Neural cell (in vitro differentiated cells): ENCODE results near the gene CD4. TPM values are rescaled to one million over a fixed set of nuclear protein-coding genes. Genes with fewer than 3 reads are reported as not detected.

Source experiments
- H2AFZ ChIP-seq: fragments of 200-600, 300-800 bp; sonication (generic), shearing (Covaris generic); 2 replicates; pipeline ENCODE4 v1.6.0; 2014; ENCODE audit warnings: low read depth, mild to moderate bottlenecking, antibody characterized with exemption, low read length, moderate library complexity
- H3F3A ChIP-seq: fragments of 200-600 bp; shearing (Covaris generic); 2 replicates; pipeline ENCODE4 v1.6.1; 2016; ENCODE audit warnings: mild to moderate bottlenecking, moderate library complexity, mixed read lengths, antibody characterized with exemption, low read length; ENCODE audit not compliant: insufficient read depth, poor library complexity, severe bottlenecking
- H3K27ac ChIP-seq: fragments of 200-600, 300-800 bp; sonication (generic), shearing (Covaris generic); 2 replicates; pipeline ENCODE4 v1.5.1; 2014; ENCODE audit warnings: mild to moderate bottlenecking, low read length, moderate library complexity
- H3K27me3 ChIP-seq: fragments of 300-800, 200-600 bp; sonication (generic), shearing (Covaris generic); 2 replicates; pipeline ENCODE4 v1.6.0; 2014; ENCODE audit warnings: mild to moderate bottlenecking, low read depth, low read length, moderate library complexity; ENCODE audit not compliant: insufficient read depth
- H3K36me3 ChIP-seq: fragments of 300-800, 200-600 bp; sonication (generic), shearing (Covaris generic); 2 replicates; pipeline ENCODE4 v1.5.1; 2014; ENCODE audit warnings: mild to moderate bottlenecking, antibody characterized with exemption, low read length, moderate library complexity; ENCODE audit not compliant: insufficient read depth
- H3K4me2 ChIP-seq: fragments of 300-800, 200-600 bp; sonication (generic), shearing (Covaris generic); 2 replicates; pipeline ENCODE4 v1.6.0; 2014; ENCODE audit warnings: mild to moderate bottlenecking, low read length
- H3K4me3 ChIP-seq: fragments of 300-800, 200-600 bp; sonication (generic), shearing (Covaris generic); 2 replicates; pipeline ENCODE4 v1.5.1; 2014; ENCODE audit warnings: mild to moderate bottlenecking, low read length, moderate library complexity
- H3K79me2 ChIP-seq: fragments of 200-600 bp; shearing (Covaris generic); replicated peaks from 2 replicates; pipeline ENCODE4 v1.6.0; 2014; ENCODE audit warnings: mild to moderate bottlenecking, low read length, moderate library complexity; ENCODE audit not compliant: insufficient read depth
- H3K9ac ChIP-seq: fragments of 300-800, 200-600 bp; sonication (generic), shearing (Covaris generic); 2 replicates; pipeline ENCODE4 v1.6.1; 2016; ENCODE audit warnings: mild to moderate bottlenecking, low read length, mixed read lengths
- H3K9me2 ChIP-seq: fragments of 200-600 bp; shearing (Covaris generic); 2 replicates; pipeline ENCODE4 v1.6.1; 2016; ENCODE audit warnings: mild to moderate bottlenecking, low read length, mixed read lengths; ENCODE audit not compliant: insufficient read depth
- H3K9me3 ChIP-seq: fragments of 200-600, 300-800 bp; sonication (generic), shearing (Covaris generic); 2 replicates; pipeline ENCODE4 v1.6.1; 2016; ENCODE audit warnings: mild to moderate bottlenecking, mixed run types, low read length, moderate library complexity, mixed read lengths
- H4K20me1 ChIP-seq: fragments of 200-600 bp; shearing (Covaris generic); 2 replicates; pipeline ENCODE4 v1.6.1; 2016; ENCODE audit warnings: mild to moderate bottlenecking, mixed run types; ENCODE audit not compliant: insufficient read depth
- EP300 ChIP-seq: fragments of 450-650 bp; conservative IDR thresholded peaks from 2 replicates; pipeline ENCODE4 v1.6.1; 2014; ENCODE audit warnings: antibody characterized with exemption, mild to moderate bottlenecking, moderate library complexity; ENCODE audit not compliant: poor library complexity, severe bottlenecking
- EZH2 ChIP-seq: fragments of 200-600, 300-800 bp; shearing (Covaris generic), sonication (generic); IDR thresholded peaks from 2 replicates; pipeline ENCODE4 v1.6.1; 2014; ENCODE audit warnings: antibody characterized with exemption, low read length, borderline replicate concordance, mild to moderate bottlenecking; ENCODE audit not compliant: insufficient read depth, poor library complexity, severe bottlenecking
- MXI1 ChIP-seq: fragments of 450-650 bp; conservative IDR thresholded peaks from 2 replicates; pipeline ENCODE4 v1.6.1; 2014; ENCODE audit warnings: antibody characterized with exemption, mild to moderate bottlenecking; ENCODE audit not compliant: poor library complexity, severe bottlenecking
- POLR2AphosphoS5 ChIP-seq: IDR thresholded peaks from 2 replicates; pipeline ENCODE4 v1.6.1; 2012
- RAD21 ChIP-seq: fragments of 450-650 bp; conservative IDR thresholded peaks from 2 replicates; pipeline ENCODE4 v1.6.1; 2014; ENCODE audit warnings: antibody characterized with exemption, mild to moderate bottlenecking, moderate library complexity
- SMC3 ChIP-seq: fragments of 450-650 bp; conservative IDR thresholded peaks from 2 replicates; pipeline ENCODE4 v1.6.1; 2014; ENCODE audit warnings: antibody characterized with exemption, mild to moderate bottlenecking, moderate library complexity; ENCODE audit not compliant: poor library complexity
- TAF1 ChIP-seq: IDR thresholded peaks from 2 replicates; pipeline ENCODE4 v1.6.1; 2012; ENCODE audit warnings: low read depth
- polyA plus RNA-seq: library from polyadenylated mRNA; depleted of rRNA; stranded (reverse); fragments of >200 nt; gene quantifications from 2 replicates; pipeline ENCODE4 v1.2.3, GENCODE V29; 2014
- TF ChIP-seq, protein P1 (sequence below): IDR thresholded peaks from 2 replicates; pipeline ENCODE4 v1.6.1; 2012; ENCODE audit warnings: borderline replicate concordance
- TF ChIP-seq, protein P2 (sequence below): fragments of 450-650 bp; IDR thresholded peaks from 2 replicates; pipeline ENCODE4 v1.5.1; 2014; ENCODE audit warnings: antibody characterized with exemption, mild to moderate bottlenecking, moderate library complexity; ENCODE audit not compliant: poor library complexity, severe bottlenecking

The CD4 gene
- polyA plus RNA-seq, 1 donor from 2014 or later: not detected

DNA sequence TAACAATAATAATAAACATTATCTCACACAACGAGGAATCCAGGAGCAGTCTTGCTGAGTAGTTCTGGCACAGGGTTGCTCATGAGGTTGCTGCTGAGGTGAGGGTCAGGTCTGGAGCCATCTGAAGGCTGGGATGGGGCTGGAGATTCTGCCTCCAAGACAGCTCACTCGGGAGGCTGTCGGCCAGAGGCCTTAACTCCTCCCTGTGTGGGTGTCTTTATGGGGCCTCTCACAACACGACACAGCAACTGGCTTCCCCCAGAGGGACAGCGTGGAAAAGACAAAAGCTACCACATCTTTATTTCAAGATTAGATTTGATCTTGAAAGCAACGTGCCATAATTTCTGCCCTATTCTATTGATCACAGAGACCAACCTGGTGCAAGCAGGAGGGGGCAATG is 7.2 kb upstream of the CD4 start:
- no peak for TF ChIP-seq EP300
- no peak for TF ChIP-seq TAF1
- no peak for TF ChIP-seq POLR2AphosphoS5
- TF ChIP-seq, protein P1, sequence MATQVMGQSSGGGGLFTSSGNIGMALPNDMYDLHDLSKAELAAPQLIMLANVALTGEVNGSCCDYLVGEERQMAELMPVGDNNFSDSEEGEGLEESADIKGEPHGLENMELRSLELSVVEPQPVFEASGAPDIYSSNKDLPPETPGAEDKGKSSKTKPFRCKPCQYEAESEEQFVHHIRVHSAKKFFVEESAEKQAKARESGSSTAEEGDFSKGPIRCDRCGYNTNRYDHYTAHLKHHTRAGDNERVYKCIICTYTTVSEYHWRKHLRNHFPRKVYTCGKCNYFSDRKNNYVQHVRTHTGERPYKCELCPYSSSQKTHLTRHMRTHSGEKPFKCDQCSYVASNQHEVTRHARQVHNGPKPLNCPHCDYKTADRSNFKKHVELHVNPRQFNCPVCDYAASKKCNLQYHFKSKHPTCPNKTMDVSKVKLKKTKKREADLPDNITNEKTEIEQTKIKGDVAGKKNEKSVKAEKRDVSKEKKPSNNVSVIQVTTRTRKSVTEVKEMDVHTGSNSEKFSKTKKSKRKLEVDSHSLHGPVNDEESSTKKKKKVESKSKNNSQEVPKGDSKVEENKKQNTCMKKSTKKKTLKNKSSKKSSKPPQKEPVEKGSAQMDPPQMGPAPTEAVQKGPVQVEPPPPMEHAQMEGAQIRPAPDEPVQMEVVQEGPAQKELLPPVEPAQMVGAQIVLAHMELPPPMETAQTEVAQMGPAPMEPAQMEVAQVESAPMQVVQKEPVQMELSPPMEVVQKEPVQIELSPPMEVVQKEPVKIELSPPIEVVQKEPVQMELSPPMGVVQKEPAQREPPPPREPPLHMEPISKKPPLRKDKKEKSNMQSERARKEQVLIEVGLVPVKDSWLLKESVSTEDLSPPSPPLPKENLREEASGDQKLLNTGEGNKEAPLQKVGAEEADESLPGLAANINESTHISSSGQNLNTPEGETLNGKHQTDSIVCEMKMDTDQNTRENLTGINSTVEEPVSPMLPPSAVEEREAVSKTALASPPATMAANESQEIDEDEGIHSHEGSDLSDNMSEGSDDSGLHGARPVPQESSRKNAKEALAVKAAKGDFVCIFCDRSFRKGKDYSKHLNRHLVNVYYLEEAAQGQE: no peak
- no peak for TF ChIP-seq RAD21
- H3K4me3 ChIP-seq: no peak overlapping the region
- H3K27me3 ChIP-seq: no peaks in the 10 kb centered on the region
- H3K27ac ChIP-seq: no peak overlapping the region
- no peaks in the 10 kb centered on the region for H3K9me2 ChIP-seq
- peaks cover 3% of the 10 kb centered on the region for H3K36me3 ChIP-seq
- no peaks in the 10 kb centered on the region for H3F3A ChIP-seq
- no peaks in the 10 kb centered on the region for H3K9me3 ChIP-seq
- no peaks in the 10 kb centered on the region for H3K79me2 ChIP-seq
- no peak overlapping the region for H3K9ac ChIP-seq
- no peak overlapping the region for H2AFZ ChIP-seq
- no peak overlapping the region for H3K4me2 ChIP-seq
- no peaks in the 10 kb centered on the region for H4K20me1 ChIP-seq

DNA sequence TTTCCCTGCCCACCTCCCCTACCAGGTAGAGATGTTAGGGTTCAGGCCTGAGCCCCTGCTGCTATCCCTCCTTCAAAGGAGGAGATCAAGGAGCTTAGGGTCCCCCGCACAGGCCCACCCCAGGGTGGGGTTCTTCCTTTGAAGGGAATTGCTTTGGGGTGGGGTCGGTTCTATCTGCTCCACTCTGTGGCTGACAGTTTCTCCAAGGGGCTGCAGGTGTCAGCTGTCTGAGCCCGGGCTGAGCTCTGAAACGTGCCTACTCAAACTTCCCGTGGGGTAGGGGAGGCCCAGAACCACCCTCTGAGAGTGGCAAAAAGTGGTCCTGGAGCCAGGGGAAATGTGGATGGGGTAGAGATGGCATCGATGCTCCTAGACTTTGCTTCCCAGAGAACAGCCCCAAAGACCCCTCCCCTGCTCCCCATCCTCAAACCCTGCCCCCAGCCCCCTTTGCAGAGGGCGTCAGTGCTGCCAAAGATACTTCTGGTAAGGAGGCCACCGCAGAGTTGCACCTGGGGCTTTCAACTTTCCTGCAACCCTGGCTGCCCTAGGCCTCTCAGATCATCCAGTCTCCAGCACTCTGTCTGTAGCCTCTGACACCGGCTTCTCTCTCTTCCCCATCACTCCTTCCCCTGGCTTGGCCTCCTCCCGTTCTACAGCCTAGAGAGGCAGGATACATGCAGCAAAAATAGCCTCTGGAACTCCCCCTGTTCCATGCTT is 6.3 kb upstream of the CD4 start:
- H3K36me3 ChIP-seq: no peaks in the 10 kb centered on the region
- TF ChIP-seq RAD21 (no peak), MXI1 (no peak), POLR2AphosphoS5 (no peak), TAF1 (no peak), EP300 (no peak), EZH2 (no peak), SMC3 (no peak)
- TF ChIP-seq, protein P2, sequence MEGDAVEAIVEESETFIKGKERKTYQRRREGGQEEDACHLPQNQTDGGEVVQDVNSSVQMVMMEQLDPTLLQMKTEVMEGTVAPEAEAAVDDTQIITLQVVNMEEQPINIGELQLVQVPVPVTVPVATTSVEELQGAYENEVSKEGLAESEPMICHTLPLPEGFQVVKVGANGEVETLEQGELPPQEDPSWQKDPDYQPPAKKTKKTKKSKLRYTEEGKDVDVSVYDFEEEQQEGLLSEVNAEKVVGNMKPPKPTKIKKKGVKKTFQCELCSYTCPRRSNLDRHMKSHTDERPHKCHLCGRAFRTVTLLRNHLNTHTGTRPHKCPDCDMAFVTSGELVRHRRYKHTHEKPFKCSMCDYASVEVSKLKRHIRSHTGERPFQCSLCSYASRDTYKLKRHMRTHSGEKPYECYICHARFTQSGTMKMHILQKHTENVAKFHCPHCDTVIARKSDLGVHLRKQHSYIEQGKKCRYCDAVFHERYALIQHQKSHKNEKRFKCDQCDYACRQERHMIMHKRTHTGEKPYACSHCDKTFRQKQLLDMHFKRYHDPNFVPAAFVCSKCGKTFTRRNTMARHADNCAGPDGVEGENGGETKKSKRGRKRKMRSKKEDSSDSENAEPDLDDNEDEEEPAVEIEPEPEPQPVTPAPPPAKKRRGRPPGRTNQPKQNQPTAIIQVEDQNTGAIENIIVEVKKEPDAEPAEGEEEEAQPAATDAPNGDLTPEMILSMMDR: no peak
- TF ChIP-seq, protein P1: no peak
- no peak overlapping the region for H2AFZ ChIP-seq
- no peak overlapping the region for H3K27ac ChIP-seq
- no peaks in the 10 kb centered on the region for H3K9me3 ChIP-seq
- H4K20me1 ChIP-seq: no peaks in the 10 kb centered on the region
- no peak overlapping the region for H3K4me2 ChIP-seq
- no peak overlapping the region for H3K4me3 ChIP-seq
- no peaks in the 10 kb centered on the region for H3K79me2 ChIP-seq
- H3K9me2 ChIP-seq: no peaks in the 10 kb centered on the region
- no peaks in the 10 kb centered on the region for H3K27me3 ChIP-seq
- no peak overlapping the region for H3K9ac ChIP-seq
- H3F3A ChIP-seq: no peaks in the 10 kb centered on the region
